HG02623 (cell line): Measurements from ENCODE around the gene CD34.
"Not testable (repeated sequence)": the region's sequence is repeated elsewhere in the genome, so short reads cannot be mapped to it uniquely, and the experiment has no call there.

ENCODE experiments used
- ATAC-seq: cut with Tn5 transposase; IDR thresholded peaks from one replicate; pipeline ENCODE4 v1.9.1; 2021; ENCODE audit warnings: moderate library complexity; ENCODE audit not compliant: unreplicated experiment

Gene CD34

DNA sequence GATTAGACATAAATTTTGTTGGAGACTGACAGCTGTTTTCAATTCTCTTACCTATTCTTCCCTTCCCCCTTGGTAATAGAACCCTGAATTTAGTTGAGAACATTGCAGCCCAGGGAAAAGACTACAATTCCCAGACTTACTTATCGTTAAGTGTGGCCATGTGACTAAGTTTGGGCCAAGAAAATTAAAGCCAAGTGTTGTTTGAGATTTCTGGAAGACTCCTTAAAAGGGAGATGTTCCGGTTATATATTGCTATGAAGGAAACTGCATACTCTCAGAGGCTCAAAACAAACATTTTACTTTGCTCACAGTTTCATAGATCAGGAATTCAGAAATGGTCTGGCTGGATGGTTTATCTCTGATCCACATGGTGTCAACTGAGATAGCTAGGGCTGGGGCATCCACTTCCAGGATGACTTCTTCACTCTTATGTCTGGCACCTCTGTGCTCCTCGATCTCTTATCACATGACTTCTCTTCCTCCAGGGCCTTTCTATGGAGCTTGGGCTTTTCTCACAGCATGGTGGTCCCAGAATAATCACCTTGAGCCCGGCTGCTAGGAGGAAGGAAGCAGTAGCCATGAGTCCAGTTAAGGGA lies 22.4 kb upstream of the CD34 start:
- ATAC-seq, result no peak

- no peak for ATAC-seq
These were observed 16.1 kb upstream of the CD34 start for GRCh38 chr1:207926984-207927383.

- ATAC-seq, result not testable (repeated sequence)
These were observed 15.0 kb upstream of the CD34 start for GRCh38 chr1:207925969-207926368.

- ATAC-seq, result no peak
These were observed 14.3 kb upstream of the CD34 start for GRCh38 chr1:207925210-207925609.

GRCh38 chr1:207923561-207923960 lies 12.6 kb upstream of the CD34 start:
- ATAC-seq, result no peak

DNA sequence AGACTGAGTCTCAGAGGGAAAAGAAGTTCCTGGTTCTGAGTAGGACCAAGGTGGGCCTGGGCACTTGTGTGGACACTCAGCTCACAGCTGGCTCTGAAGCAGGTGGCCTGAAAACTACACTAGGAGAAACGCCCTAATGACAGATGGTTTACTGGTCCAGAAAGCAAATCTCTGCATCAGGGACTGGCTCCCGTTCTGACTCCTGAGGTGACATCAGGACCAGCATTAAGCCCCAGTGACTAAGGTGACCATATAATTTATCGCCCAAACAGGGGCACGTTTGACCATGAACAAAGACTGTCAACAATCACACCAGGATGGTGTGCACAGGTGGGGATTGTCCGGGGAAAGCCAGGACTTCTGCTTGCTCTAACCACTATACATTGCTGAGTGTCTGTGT lies 12.2 kb upstream of the CD34 start:
- no peak for ATAC-seq

DNA sequence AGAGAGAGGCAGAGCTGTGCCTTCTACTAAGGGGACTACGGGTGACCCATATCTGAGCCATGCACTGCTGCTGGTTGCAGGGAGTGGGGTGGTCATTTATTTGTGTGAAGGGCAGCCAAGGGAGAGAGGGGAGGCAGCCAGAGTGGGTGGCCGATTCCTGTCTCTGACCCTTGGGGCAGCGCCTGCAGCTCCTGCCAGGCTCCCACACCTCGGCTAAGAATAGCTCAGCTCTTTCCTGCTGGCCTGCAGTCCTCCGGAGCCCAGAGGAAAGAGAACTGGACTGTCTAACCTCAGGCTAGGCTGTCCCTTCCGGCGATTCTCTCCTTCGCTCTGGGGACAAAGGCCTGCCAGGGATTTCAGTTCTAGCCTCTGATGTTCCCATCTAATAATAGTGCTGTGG lies 11.6 kb upstream of the CD34 start:
- no peak for ATAC-seq

- no peak for ATAC-seq
These were observed 10.4 kb upstream of the CD34 start for GRCh38 chr1:207921321-207921720.

DNA sequence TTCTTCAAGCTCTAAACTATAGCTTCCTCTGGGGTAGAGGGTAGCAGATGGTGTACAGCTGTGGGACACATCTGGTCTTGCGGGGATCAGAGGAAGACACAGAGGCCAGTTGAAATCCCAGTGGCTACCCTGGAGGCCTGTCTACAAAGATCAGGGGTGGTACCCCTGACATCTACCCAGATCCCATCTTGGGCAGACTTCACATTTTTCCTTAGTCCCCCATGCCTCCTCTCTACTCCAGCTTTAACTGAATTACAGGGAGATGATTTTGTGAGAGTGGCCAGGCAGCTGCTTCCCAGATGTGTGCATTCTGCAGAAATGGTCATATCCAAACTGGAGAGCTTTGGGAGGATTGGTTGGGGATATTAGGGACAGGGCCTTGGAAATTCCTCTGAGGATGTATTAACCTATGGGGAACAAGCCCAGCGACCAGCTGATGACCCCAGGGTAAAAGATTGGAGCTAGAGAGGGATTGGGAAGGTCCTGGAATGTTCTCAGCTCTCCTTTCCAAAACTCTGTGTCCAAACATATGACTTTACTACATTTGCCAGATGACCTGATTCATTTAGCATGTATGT lies 9.6 kb upstream of the CD34 start:
- ATAC-seq, result no peak

DNA sequence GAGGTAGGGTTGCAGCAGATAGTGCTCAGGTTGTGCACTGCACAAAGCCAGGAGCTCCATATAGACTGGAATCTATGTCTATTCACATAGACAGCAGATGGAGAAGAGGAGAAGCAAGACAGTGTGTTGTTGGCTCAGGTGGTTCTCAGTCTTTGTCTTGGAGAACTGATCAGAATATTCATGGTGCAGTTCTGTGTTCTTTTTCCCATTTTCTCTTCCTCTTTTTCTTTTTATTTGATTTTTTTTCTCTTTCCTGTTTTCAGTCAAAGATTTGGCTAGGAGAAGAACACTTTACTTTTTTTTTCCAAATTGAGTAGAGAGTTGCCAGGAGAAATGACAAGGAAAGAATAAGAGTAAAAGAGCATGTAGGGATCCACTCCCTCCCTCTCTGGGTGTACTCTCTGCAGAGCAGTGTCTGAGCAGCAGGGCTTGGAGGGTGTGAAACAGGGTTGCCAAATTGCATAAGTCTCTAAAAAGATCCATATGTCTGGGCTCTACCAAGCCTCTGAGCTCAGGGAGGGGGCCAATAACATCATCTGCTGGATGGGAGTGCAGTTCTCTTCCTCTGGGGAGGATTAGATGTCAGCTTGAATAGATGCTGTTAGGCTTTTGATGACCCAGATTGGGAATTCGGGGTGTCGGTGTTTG lies 8.7 kb upstream of the CD34 start:
- no peak for ATAC-seq

DNA sequence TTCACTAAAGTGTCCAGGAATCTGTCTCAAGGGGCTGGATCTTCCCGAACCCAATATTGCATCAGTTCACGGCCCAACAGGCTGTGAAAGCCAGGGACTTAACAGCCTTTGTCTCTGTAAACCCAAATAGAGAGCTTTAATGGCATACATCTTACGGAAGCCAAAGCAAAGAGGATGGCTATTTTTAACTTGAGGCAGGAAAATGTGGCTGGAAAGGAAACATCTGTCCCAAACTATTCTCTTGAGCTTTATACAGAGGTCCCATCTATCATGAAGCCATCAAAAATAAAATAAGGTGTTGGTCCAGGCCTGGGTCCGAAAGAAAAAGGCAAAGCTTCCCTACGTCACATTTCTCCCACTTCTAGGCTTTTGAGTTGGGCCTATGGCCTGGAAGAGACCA lies 7.7 kb upstream of the CD34 start:
- ATAC-seq, result no peak

GRCh38 chr1:207918011-207918410 lies 7.1 kb upstream of the CD34 start:
- ATAC-seq, result no peak

DNA sequence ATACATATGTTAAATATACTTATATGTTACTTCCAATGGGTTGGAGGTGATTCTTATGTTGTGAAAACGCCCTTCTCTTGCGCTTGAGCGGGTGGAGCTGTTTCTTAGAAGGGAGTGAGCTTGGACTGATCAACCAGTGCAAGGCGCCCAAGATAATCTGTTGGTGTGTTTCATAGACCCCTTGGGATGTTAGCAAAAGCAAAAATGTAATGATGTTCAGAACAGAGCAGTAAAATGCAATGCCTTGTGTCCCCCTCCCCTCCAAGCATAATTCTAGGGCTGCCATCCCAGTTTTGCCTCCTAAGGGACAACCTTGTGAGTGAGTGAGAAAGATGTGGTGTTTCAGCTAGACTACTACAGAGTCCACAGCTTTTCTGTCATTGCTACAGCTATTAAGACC lies 6.2 kb upstream of the CD34 start:
- no peak for ATAC-seq

- ATAC-seq, result no peak
These were observed 3.0 kb upstream of the CD34 start for GRCh38 chr1:207913951-207914350.

- ATAC-seq, result no peak
These were observed 1.2 kb upstream of the CD34 start for GRCh38 chr1:207911856-207912760.

DNA sequence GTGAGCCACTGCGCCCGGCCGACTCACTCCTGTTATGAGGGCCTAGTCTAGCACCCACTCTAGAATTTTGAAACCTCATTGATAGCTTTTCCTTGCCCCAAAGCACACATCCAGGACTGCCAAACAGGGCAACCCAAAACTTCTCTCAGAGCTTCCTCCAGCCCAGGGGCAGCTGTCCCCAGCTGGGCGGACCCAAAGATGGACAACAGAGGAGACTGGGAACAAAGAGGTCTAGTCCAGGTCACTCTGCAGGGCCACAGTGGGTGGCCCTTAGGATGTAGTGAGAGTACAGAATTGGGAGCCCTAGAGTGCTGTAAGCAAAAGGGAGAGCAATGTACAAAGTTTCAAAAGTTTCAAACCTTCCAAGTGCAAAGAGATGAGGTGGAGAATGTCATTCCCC lies 1.2 kb downstream of the CD34 start:
- no peak for ATAC-seq

DNA sequence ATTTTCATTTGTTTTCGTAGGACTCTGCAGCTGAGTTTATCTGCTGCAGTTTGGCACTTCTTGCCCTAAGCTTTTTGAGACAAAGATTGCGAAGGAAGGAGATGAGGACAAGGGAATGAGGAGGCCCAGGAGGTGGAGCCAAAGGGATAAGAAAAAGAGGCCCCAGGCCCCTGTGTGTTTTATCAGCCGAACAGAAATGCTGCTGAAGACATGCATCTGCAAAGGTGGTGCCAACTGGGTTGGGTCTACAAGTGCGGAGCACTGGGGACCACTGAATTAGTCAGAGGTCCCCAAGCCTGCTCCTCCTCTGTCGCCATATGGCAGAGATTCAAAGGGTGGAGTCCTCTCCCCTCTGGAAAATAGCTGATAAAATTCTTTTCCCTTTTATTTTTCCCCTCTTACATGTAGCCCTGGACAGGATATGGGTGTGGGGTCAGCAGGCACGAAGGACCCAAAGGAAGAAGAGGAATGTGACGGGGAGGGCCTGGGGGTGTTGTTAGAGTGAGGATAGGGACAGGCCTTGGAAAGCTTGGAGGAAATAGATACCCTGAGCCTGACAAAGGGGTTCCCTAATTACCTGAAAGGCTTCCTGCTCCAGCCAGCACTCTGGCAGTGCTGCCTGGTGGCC lies 2.7 kb downstream of the CD34 start:
- ATAC-seq, result no peak

DNA sequence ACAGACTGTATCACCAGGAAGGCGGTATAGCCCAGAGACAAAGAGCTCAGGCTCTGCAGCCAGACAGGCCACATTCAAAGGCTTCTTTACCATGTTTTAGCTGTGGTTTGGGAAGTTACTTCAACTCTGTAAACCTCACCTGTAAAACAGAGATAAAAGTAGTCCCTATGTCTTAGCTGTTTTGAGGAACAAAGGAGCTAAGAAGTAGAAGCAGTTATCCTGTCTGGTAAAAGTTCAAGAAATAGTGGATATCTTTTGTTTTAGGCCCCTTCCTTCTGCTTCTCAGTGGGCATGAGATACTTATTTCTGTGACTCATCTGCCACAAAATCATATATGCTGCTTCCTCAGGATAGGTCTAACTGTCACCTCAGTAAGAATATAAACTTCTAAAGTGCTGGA lies 6.5 kb downstream of the CD34 start:
- no peak for ATAC-seq

DNA sequence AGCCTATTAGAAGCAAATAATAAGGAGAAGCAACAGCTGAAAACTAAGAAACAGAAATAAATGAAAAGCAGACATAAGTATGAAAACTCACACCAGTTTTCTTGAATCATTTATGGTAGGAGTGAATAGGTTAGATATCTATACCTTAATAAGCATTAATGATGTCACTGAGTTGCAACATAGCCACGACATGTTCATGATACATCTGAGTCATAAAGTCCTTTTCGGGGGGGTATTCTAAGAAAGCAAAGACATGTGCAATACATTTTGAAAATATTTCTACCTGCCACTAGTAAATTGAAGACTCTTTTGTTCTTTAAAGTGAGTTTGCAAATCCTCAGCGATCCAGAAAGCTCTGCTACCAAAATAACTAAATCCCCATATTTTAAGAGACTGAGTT lies 7.2 kb downstream of the CD34 start:
- ATAC-seq, result no peak

DNA sequence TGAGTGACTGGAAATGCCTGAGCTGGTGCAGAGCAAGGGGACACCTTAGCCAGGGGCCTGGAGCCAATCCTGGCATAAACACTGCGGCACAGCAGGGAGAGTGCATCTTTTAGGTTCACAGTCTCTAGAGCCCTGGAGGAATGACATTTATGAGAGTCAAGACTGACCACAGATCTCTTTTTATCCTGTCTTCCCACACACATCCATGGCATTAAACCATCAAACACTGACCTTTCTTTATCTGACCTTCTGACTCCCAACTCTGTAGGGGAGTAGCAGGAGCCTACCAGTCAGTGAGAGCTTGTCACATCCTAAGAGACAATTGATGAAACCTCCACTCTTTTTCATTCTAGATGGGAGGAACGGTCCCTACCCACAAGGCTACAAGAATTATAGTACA lies 7.9 kb downstream of the CD34 start:
- ATAC-seq, result no peak

GRCh38 chr1:207902566-207902965 lies 8.4 kb downstream of the CD34 start:
- ATAC-seq, result no peak
